Measurements from ENCODE around the gene MYL5. TPM values are rescaled to one million over a fixed set of nuclear protein-coding genes. Genes with fewer than 3 reads are reported as not detected.

Gene MYL5
- total RNA-seq, 1 donor from 2014 or later: 22.6 TPM

DNA sequence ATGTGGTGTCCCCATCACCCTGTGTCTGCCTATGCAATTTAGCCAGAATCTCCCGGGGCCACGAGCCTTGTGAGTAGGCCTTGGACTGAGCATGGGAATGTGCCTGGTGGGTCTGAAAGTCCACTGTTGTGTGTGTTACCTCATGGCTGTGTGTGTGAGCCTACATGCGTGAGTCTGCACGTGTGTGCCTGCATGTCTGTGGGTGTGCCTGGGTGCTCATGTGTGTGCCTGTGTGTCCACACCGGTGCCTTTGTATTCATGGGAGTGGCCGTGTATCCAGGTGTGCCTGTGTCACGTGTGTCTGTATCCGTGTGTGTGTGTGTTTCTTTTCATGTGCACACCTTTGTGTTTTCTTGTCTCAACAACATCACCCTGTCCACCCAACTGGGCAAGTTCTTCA, 14.5 kb upstream of the MYL5 start:
- H3K9me3 Mint-ChIP-seq (ENCODE audit: low read depth): no peaks in the 10 kb centered on the region
- DNase-seq (ENCODE audit: low spot score, unreplicated experiment): no peak
- TF ChIP-seq, protein P1, sequence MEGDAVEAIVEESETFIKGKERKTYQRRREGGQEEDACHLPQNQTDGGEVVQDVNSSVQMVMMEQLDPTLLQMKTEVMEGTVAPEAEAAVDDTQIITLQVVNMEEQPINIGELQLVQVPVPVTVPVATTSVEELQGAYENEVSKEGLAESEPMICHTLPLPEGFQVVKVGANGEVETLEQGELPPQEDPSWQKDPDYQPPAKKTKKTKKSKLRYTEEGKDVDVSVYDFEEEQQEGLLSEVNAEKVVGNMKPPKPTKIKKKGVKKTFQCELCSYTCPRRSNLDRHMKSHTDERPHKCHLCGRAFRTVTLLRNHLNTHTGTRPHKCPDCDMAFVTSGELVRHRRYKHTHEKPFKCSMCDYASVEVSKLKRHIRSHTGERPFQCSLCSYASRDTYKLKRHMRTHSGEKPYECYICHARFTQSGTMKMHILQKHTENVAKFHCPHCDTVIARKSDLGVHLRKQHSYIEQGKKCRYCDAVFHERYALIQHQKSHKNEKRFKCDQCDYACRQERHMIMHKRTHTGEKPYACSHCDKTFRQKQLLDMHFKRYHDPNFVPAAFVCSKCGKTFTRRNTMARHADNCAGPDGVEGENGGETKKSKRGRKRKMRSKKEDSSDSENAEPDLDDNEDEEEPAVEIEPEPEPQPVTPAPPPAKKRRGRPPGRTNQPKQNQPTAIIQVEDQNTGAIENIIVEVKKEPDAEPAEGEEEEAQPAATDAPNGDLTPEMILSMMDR (IDR thresholded peaks at IDR 0.05; ENCODE audit: unreplicated experiment): no peak
- no peak overlapping the region for H3K4me3 Mint-ChIP-seq (ENCODE audit: low read depth)
- no peak overlapping the region for H3K27ac Mint-ChIP-seq
- peaks cover 7% of the 10 kb centered on the region for H3K36me3 Mint-ChIP-seq (ENCODE audit: insufficient read depth)
- no peaks in the 10 kb centered on the region for H3K4me1 Mint-ChIP-seq (ENCODE audit: low read depth)
- H3K27me3 Mint-ChIP-seq: no peaks in the 10 kb centered on the region

DNA sequence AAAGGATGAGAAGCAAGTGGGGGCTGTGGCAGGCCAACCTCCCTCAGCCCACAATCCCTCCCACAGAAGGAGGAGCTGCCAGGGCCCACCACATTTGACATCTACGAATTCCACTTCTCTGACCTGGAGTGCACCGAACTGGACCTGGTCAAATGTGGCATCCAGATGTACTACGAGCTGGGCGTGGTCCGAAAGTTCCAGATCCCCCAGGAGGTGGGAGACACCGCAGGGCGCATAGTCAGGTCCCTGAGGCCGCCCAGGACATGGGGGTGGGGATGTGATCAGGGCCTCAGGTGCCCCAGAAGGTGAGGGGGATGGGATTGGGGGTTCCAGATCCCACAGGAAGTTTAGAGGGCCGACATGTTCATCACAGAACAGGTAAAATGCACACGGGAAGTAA, 13.9 kb upstream of the MYL5 start:
- H3K4me3 Mint-ChIP-seq (ENCODE audit: low read depth): no peak overlapping the region
- H3K9me3 Mint-ChIP-seq (ENCODE audit: low read depth): no peaks in the 10 kb centered on the region
- H3K36me3 Mint-ChIP-seq (ENCODE audit: insufficient read depth): peaks cover 7% of the 10 kb centered on the region
- H3K27ac Mint-ChIP-seq: no peak overlapping the region
- no peaks in the 10 kb centered on the region for H3K27me3 Mint-ChIP-seq
- TF ChIP-seq, protein P1 (IDR thresholded peaks at IDR 0.05; ENCODE audit: unreplicated experiment): no peak
- no peak for DNase-seq (ENCODE audit: low spot score, unreplicated experiment)
- H3K4me1 Mint-ChIP-seq (ENCODE audit: low read depth): no peaks in the 10 kb centered on the region

DNA sequence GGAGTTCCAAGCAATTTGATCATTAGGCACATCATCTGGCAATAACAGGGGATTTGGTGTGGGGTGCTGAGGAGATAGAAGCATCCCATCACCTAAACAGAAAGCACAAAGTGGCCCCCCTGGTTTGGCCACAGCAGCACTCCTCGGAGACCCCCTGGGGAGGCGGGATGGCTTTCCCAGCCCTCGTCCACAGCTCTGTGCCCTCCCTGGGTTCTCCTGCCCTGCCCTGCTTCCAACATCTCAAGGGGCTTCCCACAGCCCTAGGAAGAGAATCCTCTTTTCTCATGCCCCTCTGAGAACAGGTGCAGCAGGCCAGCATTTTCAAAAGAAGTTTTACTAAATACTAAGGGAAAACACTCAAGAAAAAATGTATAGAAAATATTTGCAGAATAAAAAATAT, 13.1 kb upstream of the MYL5 start:
- Mint-ChIP-seq H3K27ac (no peak overlapping the region), H3K36me3 (ENCODE audit: insufficient read depth) (peaks cover 7% of the 10 kb centered on the region), H3K4me3 (ENCODE audit: low read depth) (no peak overlapping the region), H3K9me3 (ENCODE audit: low read depth) (no peaks in the 10 kb centered on the region), H3K4me1 (ENCODE audit: low read depth) (no peaks in the 10 kb centered on the region), H3K27me3 (no peaks in the 10 kb centered on the region)
- TF ChIP-seq, protein P1 (IDR thresholded peaks at IDR 0.05; ENCODE audit: unreplicated experiment): no peak
- no peak for DNase-seq (ENCODE audit: low spot score, unreplicated experiment)

GRCh38 chr4:661881-662761, 12.2 kb upstream of the MYL5 start:
- Mint-ChIP-seq H3K4me1 (ENCODE audit: low read depth) (no peaks in the 10 kb centered on the region), H3K36me3 (ENCODE audit: insufficient read depth) (peaks cover 7% of the 10 kb centered on the region), H3K4me3 (ENCODE audit: low read depth) (peak overlapping the region; percentile 70), H3K9me3 (ENCODE audit: low read depth) (no peaks in the 10 kb centered on the region), H3K27ac (no peak overlapping the region), H3K27me3 (no peaks in the 10 kb centered on the region)
- TF ChIP-seq, protein P1 (IDR thresholded peaks at IDR 0.05; ENCODE audit: unreplicated experiment): no peak
- DNase-seq (ENCODE audit: low spot score, unreplicated experiment): no peak

GRCh38 chr4:663046-663437, 11.3 kb upstream of the MYL5 start:
- Mint-ChIP-seq H3K4me3 (ENCODE audit: low read depth) (peak overlapping the region; percentile 70), H3K4me1 (ENCODE audit: low read depth) (no peaks in the 10 kb centered on the region), H3K36me3 (ENCODE audit: insufficient read depth) (peaks cover 7% of the 10 kb centered on the region), H3K27ac (no peak overlapping the region), H3K9me3 (ENCODE audit: low read depth) (no peaks in the 10 kb centered on the region), H3K27me3 (no peaks in the 10 kb centered on the region)
- DNase-seq (ENCODE audit: low spot score, unreplicated experiment): no peak
- TF ChIP-seq, protein P1 (IDR thresholded peaks at IDR 0.05; ENCODE audit: unreplicated experiment): no peak

Data from progenitor cell of endocrine pancreas (in vitro differentiated cells).